Upper lobe of left lung (tissue), 4 donors: ENCODE data around the gene PAGR1.

Experiments used
- CTCF ChIP-seq, 6 experiments: fragments of 450-650 bp in 4 of 6; fragments of 200-600 bp in 2 of 6; sonication (generic) in 2 of 6; IDR thresholded peaks; one replicate each; pipeline ENCODE4 v1.5.1; 2016 to 2019; ENCODE audit warnings: antibody characterized with exemption in 6 of 6
- POLR2A ChIP-seq, 4 donors: fragments of 450-650 bp; IDR thresholded peaks; one replicate each; pipeline ENCODE4 v1.5.1; 2016 to 2017; ENCODE audit warnings: antibody characterized with exemption in 4 of 4, mild to moderate bottlenecking in 2 of 4
- POLR2AphosphoS5 ChIP-seq, 2 donors: sonication (generic); formaldehyde crosslinking; IDR thresholded peaks; one replicate each; pipeline ENCODE4 v1.5.1; 2017; ENCODE audit warnings: antibody characterized with exemption in 2 of 2

GRCh38 chr16:29848420-29849297, 32.7 kb downstream of the PAGR1 start:
- TF ChIP-seq CTCF (IDR thresholded peaks at IDR 0.05) (peak; percentile 79 to 93 (median 90)), POLR2A (IDR thresholded peaks at IDR 0.05) (no peak), POLR2AphosphoS5 (IDR thresholded peaks at IDR 0.05) (peak; percentile 15 to 43)
